SU-DHL-6 (cell line): ENCODE results near the gene C1QTNF6.

Experiments
- H2AFZ ChIP-seq: fragments of 200-600 bp; sonication (generic); 2 replicates; pipeline ENCODE4 v1.6.1; 2014; ENCODE audit warnings: low read depth, mild to moderate bottlenecking, moderate library complexity, mixed read lengths, antibody characterized with exemption, low read length; ENCODE audit not compliant: severe bottlenecking
- H3F3A ChIP-seq: fragments of 200-600 bp; shearing (Covaris generic); 2 replicates; pipeline ENCODE4 v1.6.0; 2016; ENCODE audit warnings: antibody characterized with exemption, mild to moderate bottlenecking; ENCODE audit not compliant: insufficient read depth
- H3K27ac ChIP-seq: fragments of 200-600 bp; sonication (generic); 2 replicates; pipeline ENCODE4 v1.5.1; 2016; ENCODE audit warnings: low read depth, mild to moderate bottlenecking, low read length, moderate library complexity, mixed read lengths
- H3K27me3 ChIP-seq: fragments of 200-600 bp; sonication (generic), shearing (Covaris generic); 2 replicates; pipeline ENCODE4 v1.6.0; 2014; ENCODE audit warnings: mild to moderate bottlenecking, low read length
- H3K36me3 ChIP-seq: fragments of 200-600 bp; sonication (generic); 2 replicates; pipeline ENCODE4 v1.6.1; 2014; ENCODE audit warnings: mild to moderate bottlenecking, low read length, mixed read lengths
- H3K4me2 ChIP-seq: fragments of 300-600, 200-600 bp; shearing (Covaris generic), sonication (generic); 2 replicates; pipeline ENCODE4 v1.6.0; 2014; ENCODE audit warnings: low read length, low read depth, mild to moderate bottlenecking; ENCODE audit not compliant: poor library complexity, severe bottlenecking
- H3K4me3 ChIP-seq: fragments of 200-600 bp; sonication (generic); 2 replicates; pipeline ENCODE4 v1.5.1; 2014; ENCODE audit warnings: antibody characterized with exemption, low read length, mild to moderate bottlenecking, mixed read lengths; ENCODE audit not compliant: insufficient read depth, poor library complexity, severe bottlenecking
- H3K79me2 ChIP-seq: fragments of 200-600 bp; sonication (generic); 2 replicates; pipeline ENCODE4 v1.6.1; 2014; ENCODE audit warnings: mild to moderate bottlenecking, low read length, moderate library complexity; ENCODE audit not compliant: insufficient read depth
- H3K9ac ChIP-seq: fragments of 200-600 bp; sonication (generic); 2 replicates; pipeline ENCODE4 v1.7.0; 2014; ENCODE audit warnings: mild to moderate bottlenecking, low read length
- H3K9me2 ChIP-seq: fragments of 200-600 bp; sonication (generic); replicated peaks from 2 replicates; pipeline ENCODE4 v1.6.1; 2014; ENCODE audit warnings: low read length; ENCODE audit not compliant: insufficient read depth
- H3K9me3 ChIP-seq: fragments of 200-600 bp; sonication (generic); 2 replicates; pipeline ENCODE4 v1.6.1; 2014; ENCODE audit warnings: low read length, mixed read lengths; ENCODE audit not compliant: insufficient read depth
- H4K20me1 ChIP-seq: fragments of 200-600 bp; sonication (generic); 2 replicates; pipeline ENCODE4 v1.6.1; 2014; ENCODE audit warnings: low read depth, mild to moderate bottlenecking, antibody characterized with exemption, low read length, moderate library complexity, mixed read lengths
- EZH2phosphoT487 ChIP-seq: fragments of 200-600 bp; sonication (generic), shearing (Covaris generic); conservative IDR thresholded peaks from 2 replicates; pipeline ENCODE4 v1.6.1; 2018; ENCODE audit warnings: mild to moderate bottlenecking, antibody characterized with exemption, low read length, moderate library complexity, mixed read lengths
- TF ChIP-seq, protein P1 (sequence below): fragments of 200-600 bp; sonication (generic); IDR thresholded peaks from one replicate; pipeline ENCODE4 v1.5.1; 2017; ENCODE audit warnings: antibody characterized with exemption, mild to moderate bottlenecking, low read length, moderate library complexity; ENCODE audit not compliant: insufficient read depth, poor library complexity, severe bottlenecking

C1QTNF6 gene

DNA sequence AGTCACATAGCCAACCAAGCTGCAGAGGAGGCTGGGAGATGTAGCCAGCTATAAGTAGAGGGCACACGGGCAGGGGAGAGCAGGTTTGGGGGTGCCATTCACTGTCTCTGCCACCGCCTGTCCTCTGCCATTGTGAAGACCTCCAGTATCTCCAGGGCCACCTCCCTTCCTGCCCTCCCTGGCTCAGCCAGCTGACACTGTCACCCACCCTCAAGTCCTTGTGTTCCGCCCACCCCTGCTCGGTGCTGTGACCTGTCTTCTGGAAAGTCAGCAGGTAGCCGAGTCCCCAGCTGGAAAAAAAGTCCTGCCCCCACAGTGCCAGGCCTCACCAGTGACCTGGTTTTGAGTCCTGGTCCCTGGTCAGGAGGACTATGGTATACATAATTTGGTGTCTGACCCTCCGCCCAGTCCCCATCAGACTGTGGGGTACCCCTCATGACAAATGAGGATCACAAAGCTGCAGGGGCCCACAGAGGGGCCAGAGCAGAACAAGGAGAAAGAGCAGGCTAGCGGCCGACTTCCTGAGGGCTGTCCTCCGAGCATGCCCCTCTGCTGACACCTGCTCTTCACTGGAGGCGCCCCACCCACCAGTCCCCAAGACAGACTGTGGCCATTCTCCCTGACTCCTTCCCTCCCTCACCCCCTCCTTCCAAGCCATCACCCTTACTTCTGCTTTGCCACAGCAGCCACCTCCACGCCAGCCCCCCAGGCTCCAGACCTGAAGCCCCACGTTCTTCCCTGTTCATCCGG is 31.2 kb downstream of the C1QTNF6 start:
- Histone ChIP-seq H3K9ac (no peak overlapping the region), H3K79me2 (no peaks in the 10 kb centered on the region), H3F3A (no peaks in the 10 kb centered on the region), H3K4me2 (no peak overlapping the region), H2AFZ (no peak overlapping the region), H4K20me1 (no peaks in the 10 kb centered on the region), H3K27ac (no peak overlapping the region), H3K36me3 (no peaks in the 10 kb centered on the region), H3K27me3 (no peaks in the 10 kb centered on the region), H3K9me3 (peaks cover 8% of the 10 kb centered on the region; the same call in 1 of the 2 replicates), H3K4me3 (no peak overlapping the region), H3K9me2 (no peaks in the 10 kb centered on the region)
- TF ChIP-seq EZH2phosphoT487: no peak
- TF ChIP-seq, protein P1, sequence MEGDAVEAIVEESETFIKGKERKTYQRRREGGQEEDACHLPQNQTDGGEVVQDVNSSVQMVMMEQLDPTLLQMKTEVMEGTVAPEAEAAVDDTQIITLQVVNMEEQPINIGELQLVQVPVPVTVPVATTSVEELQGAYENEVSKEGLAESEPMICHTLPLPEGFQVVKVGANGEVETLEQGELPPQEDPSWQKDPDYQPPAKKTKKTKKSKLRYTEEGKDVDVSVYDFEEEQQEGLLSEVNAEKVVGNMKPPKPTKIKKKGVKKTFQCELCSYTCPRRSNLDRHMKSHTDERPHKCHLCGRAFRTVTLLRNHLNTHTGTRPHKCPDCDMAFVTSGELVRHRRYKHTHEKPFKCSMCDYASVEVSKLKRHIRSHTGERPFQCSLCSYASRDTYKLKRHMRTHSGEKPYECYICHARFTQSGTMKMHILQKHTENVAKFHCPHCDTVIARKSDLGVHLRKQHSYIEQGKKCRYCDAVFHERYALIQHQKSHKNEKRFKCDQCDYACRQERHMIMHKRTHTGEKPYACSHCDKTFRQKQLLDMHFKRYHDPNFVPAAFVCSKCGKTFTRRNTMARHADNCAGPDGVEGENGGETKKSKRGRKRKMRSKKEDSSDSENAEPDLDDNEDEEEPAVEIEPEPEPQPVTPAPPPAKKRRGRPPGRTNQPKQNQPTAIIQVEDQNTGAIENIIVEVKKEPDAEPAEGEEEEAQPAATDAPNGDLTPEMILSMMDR: no peak

DNA sequence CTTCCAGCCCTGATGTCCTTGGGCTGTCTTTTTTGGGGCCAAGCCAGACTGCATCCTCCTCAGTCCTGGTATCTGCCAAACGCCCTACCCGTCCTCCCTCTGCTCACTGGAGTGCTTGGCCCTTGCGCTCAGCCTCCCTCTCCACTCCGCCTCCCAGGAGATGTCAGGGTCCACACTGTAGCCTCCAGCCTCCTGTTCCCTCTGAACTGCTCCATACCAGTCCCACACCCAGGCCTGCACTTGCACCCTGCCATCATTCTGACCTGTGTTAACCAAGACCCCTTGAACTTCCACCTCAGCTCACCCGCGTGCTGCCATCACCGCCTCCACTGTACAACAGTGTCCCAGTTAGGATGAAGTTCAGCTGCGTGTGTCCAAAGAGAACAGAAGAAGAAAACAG is 32.1 kb downstream of the C1QTNF6 start:
- H3K36me3 ChIP-seq: no peaks in the 10 kb centered on the region
- no peaks in the 10 kb centered on the region for H3K9me2 ChIP-seq
- H3K27ac ChIP-seq: no peak overlapping the region
- no peaks in the 10 kb centered on the region for H3F3A ChIP-seq
- H3K4me3 ChIP-seq: no peak overlapping the region
- no peaks in the 10 kb centered on the region for H4K20me1 ChIP-seq
- no peaks in the 10 kb centered on the region for H3K9me3 ChIP-seq
- TF ChIP-seq EZH2phosphoT487: no peak
- TF ChIP-seq, protein P1: no peak
- H3K4me2 ChIP-seq: no peak overlapping the region
- no peak overlapping the region for H3K9ac ChIP-seq
- H2AFZ ChIP-seq: no peak overlapping the region
- H3K79me2 ChIP-seq: no peaks in the 10 kb centered on the region
- no peaks in the 10 kb centered on the region for H3K27me3 ChIP-seq

DNA sequence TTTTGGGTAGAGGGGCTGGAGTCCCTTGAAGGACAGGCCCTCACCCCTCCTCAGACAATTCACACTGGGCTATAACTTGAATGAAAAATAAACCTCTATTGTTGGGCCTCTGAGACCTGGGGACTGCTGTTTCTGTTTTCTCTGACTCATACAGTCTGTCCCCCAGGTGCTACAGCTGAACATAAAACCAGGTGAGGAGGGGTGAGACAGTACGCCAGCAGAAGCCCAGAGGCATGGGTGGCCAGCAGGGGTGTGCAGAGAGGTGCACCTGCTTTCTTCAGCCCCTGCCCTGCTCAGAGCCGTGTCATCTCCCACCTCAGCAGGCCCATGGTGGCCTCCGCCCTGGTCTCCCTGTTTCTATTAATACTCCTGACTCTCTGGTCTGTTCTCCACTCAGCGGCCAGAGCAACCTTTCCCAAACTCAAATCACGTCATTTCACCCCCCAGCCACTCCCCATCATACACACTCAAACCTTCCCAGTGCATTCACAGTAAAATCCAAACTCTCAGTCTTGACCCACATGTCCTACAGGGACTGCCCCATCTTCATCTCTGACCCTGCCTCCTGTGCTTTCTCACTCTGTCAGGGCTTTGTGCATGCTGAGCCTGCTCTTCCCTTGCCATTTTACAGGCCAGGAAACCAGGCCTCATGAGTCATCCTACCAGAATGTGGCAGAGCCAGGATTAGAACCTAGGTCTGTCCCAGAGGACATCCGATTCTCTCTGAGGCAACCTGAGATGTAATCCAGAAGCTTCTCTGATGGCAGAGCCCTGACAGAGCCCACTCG is 32.9 kb downstream of the C1QTNF6 start:
- H4K20me1 ChIP-seq: no peaks in the 10 kb centered on the region
- TF ChIP-seq EZH2phosphoT487: no peak
- TF ChIP-seq, protein P1: no peak
- H3K79me2 ChIP-seq: no peaks in the 10 kb centered on the region
- H3K9me3 ChIP-seq: no peaks in the 10 kb centered on the region
- no peak overlapping the region for H3K27ac ChIP-seq
- H3K9me2 ChIP-seq: no peaks in the 10 kb centered on the region
- H2AFZ ChIP-seq: no peak overlapping the region
- no peak overlapping the region for H3K4me2 ChIP-seq
- H3K4me3 ChIP-seq: no peak overlapping the region
- H3K36me3 ChIP-seq: no peaks in the 10 kb centered on the region
- H3F3A ChIP-seq: no peaks in the 10 kb centered on the region
- no peak overlapping the region for H3K9ac ChIP-seq
- H3K27me3 ChIP-seq: no peaks in the 10 kb centered on the region
